Measurements from ENCODE around the gene IL13RA1. TPM values are rescaled to one million over a fixed set of nuclear protein-coding genes. Genes with fewer than 3 reads are reported as not detected.

The IL13RA1 gene
- total and polyA plus RNA-seq, 10 of the 15 experiments (the other 5 are each of a cell fraction or from before 2014, with no cell fraction given) = 2.3 to 14.2 (median 8.4) TPM

GRCh38 chrX:118679290-118679689, 48.1 kb upstream of the IL13RA1 start:
- SMC1A ChIA-PET (ENCODE audit: uncharacterized antibody, unreplicated experiment) = interaction anchor here (0.6 kb wide), 1 partner anchor 65 kb away, joined by 4 read pairs; no protein-coding TSS in a partner anchor
- TF ChIP-seq IRF3 (IDR thresholded peaks at IDR 0.05) = no peak
- TF ChIP-seq ESRRA (IDR thresholded peaks at IDR 0.05; ENCODE audit: low read length) = no peak
- no peak for TF ChIP-seq NR2C1 (IDR thresholded peaks at IDR 0.05)
- TF ChIP-seq POU2F2 (IDR thresholded peaks at IDR 0.05; ENCODE audit: borderline replicate concordance, low read depth, low read length) = no peak
- TF ChIP-seq HDGF (IDR thresholded peaks at IDR 0.05) = no peak
- TF ChIP-seq STAT3 (IDR thresholded peaks at IDR 0.05; ENCODE audit: low read depth, low read length) = no peak
- TF ChIP-seq EP300 (IDR thresholded peaks at IDR 0.05; ENCODE audit: borderline replicate concordance in 1 of 2, control insufficient read depth in 1 of 2, low read depth in 2 of 2, low read length in 2 of 2) = no peak
- FAIRE-seq = no peak

More at GRCh38 chrX:118679290-118679689, 48.1 kb upstream of the IL13RA1 start:
- in situ Hi-C loops (cut with MboI) = no loop called here
- H4K20me1 ChIP-seq (ENCODE audit: control insufficient read depth, insufficient read depth) = no peaks in the 10 kb centered on the region
- WGBS (ENCODE audit: insufficient coverage, insufficient replicate concordance, low lambda C conversion rate, missing lambda C conversion rate) = 67% methylated on average over 1 of the region's 1 CpG
- RAD21 ChIA-PET (ENCODE audit: unreplicated experiment) = no interaction called here
- H3K4me1 ChIP-seq (ENCODE audit: control insufficient read depth, insufficient read depth, low read length) = no peaks in the 10 kb centered on the region
- POLR2A ChIA-PET = no interaction called here
- H3K4me2 ChIP-seq (ENCODE audit: control insufficient read depth, insufficient read depth) = no peak overlapping the region
- no peaks in the 10 kb centered on the region for H3K79me2 ChIP-seq (ENCODE audit: control insufficient read depth, insufficient read depth, low read length)
- intact Hi-C loops (cut with micrococcal nuclease; ENCODE audit: unreplicated experiment) = no loop called here
- H3K27ac ChIP-seq (ENCODE audit: control insufficient read depth, insufficient read depth) = no peak overlapping the region
- H3K4me3 ChIP-seq = no peak overlapping the region
- no peaks in the 10 kb centered on the region for H3K36me3 ChIP-seq (ENCODE audit: control insufficient read depth in 2 of 2, insufficient read depth in 2 of 2, low read length in 1 of 2)
- H3K9ac ChIP-seq (ENCODE audit: control insufficient read depth, insufficient read depth, low read length) = no peak overlapping the region
- no TSS peak for BruUV-seq (replicated peaks)
- CTCF ChIA-PET = no interaction called here
- no peaks in the 10 kb centered on the region for H3K27me3 ChIP-seq (replicated peaks in 1 of 2; ENCODE audit: control insufficient read depth in 2 of 2, insufficient read depth in 2 of 2, low read length in 1 of 2)
- no peaks in the 10 kb centered on the region for H3K9me3 ChIP-seq (replicated peaks; ENCODE audit: control insufficient read depth, insufficient read depth, low read length)
- DNase-seq (ENCODE audit: low read depth, low spot score) = no peak
- H2AFZ ChIP-seq (ENCODE audit: control insufficient read depth, low read depth, low read length) = no peak overlapping the region
- ATAC-seq = no peak
